B cell (primary cell): ENCODE results near the gene ZBTB6. TPM values are rescaled to one million over a fixed set of nuclear protein-coding genes. Genes with fewer than 3 reads are reported as not detected.

ENCODE experiments used
- ATAC-seq: fragments of 200-7000 bp; cut with Tn5 transposase; one replicate; pipeline ENCODE4 v1.10.0; 2021; ENCODE audit warnings: low read depth, mild to moderate bottlenecking, moderate number of reproducible peaks, moderate library complexity
- CTCF ChIA-PET: fragments of 350-600 bp; sonication (Branson Sonifier 250); formaldehyde crosslinking; loops from one replicate; lab custom pipeline; 2021; ENCODE audit warnings: antibody characterized with exemption, inconsistent platforms; lab: Charles Lee
- POLR2A ChIA-PET: fragments of 350-600 bp; sonication (Branson Sonifier 250); formaldehyde crosslinking; loops from one replicate; lab custom pipeline; 2021; ENCODE audit warnings: antibody characterized with exemption; lab: Charles Lee
- DNase-seq: peaks from one replicate; pipeline ENCODE4 v3.0.0; 2013
- H2AFZ ChIP-seq: 2 replicates; pipeline ENCODE4 v1.6.1; 2012; ENCODE audit warnings: mild to moderate bottlenecking, low read depth, low read length; ENCODE audit not compliant: insufficient read depth, poor library complexity, severe bottlenecking
- H3K27ac ChIP-seq, 2 donors: 1 replicate in 1 of 2; 2 replicates in 1 of 2; pipeline ENCODE4 v1.5.1; 2012 to 2013; ENCODE audit warnings: low read length in 2 of 2, mild to moderate bottlenecking in 2 of 2, moderate library complexity in 1 of 2
- H3K27me3 ChIP-seq, 4 experiments: fragments of 200-600 bp in 1 of 4; sonication (generic) in 1 of 4; replicated peaks in 1 of 4; 1 replicate in 2 of 4; 2 replicates in 2 of 4; pipeline versions ENCODE4 v1.6.1 to v1.7.0; 2013 to 2016; ENCODE audit warnings: low read length in 3 of 4, mild to moderate bottlenecking in 2 of 4, mixed read lengths in 1 of 4, moderate library complexity in 1 of 4; ENCODE audit not compliant: insufficient read depth in 4 of 4, control insufficient read depth in 3 of 4; ENCODE audit errors: control extremely low read depth in 1 of 4
- H3K36me3 ChIP-seq, 2 experiments: replicated peaks in 1 of 2; 1 replicate in 1 of 2; 2 replicates in 1 of 2; pipeline versions ENCODE4 v1.6.1 to v1.7.1; 2013; ENCODE audit warnings: low read length in 1 of 2; ENCODE audit not compliant: insufficient read depth in 2 of 2, control insufficient read depth in 1 of 2; ENCODE audit errors: control extremely low read depth in 1 of 2, extremely low read depth in 1 of 2
- H3K4me1 ChIP-seq, 2 donors: fragments of 200-600 bp in 1 of 2; sonication (generic) in 1 of 2; 1 replicate in 1 of 2; 2 replicates in 1 of 2; pipeline versions ENCODE4 v1.5.1 to v1.6.1; 2013 to 2017; ENCODE audit warnings: low read length in 2 of 2; ENCODE audit not compliant: control insufficient read depth in 2 of 2, insufficient read depth in 2 of 2
- H3K4me2 ChIP-seq: replicated peaks from 2 replicates; pipeline ENCODE3; 2012; ENCODE audit warnings: mild to moderate bottlenecking, low read depth, low read length; ENCODE audit not compliant: poor library complexity, severe bottlenecking
- H3K4me3 ChIP-seq, 5 experiments: fragments of 200-600 bp in 1 of 5; sonication (generic) in 1 of 5; 1 replicate in 3 of 5; 2 replicates in 2 of 5; pipeline versions ENCODE4 v1.5.1 to v1.7.0; 2011 to 2016; ENCODE audit warnings: low read length in 4 of 5, mild to moderate bottlenecking in 4 of 5, low read depth in 2 of 5, control low read depth in 1 of 5, moderate library complexity in 1 of 5; ENCODE audit not compliant: insufficient read depth in 1 of 5; ENCODE audit errors: control extremely low read depth in 1 of 5, extremely low read depth in 1 of 5
- H3K79me2 ChIP-seq: fragments of 200-600 bp; sonication (generic); one replicate; pipeline ENCODE4 v1.6.0; 2016; ENCODE audit warnings: low read length; ENCODE audit not compliant: control insufficient read depth, insufficient read depth
- H3K9ac ChIP-seq: fragments of 200-600 bp; sonication (generic); 2 replicates; pipeline ENCODE4 v1.6.1; 2017; ENCODE audit warnings: mild to moderate bottlenecking, low read length, moderate library complexity
- H3K9me3 ChIP-seq, 3 donors: one replicate each; pipeline versions ENCODE4 v1.6.1 to v1.7.1; 2013; ENCODE audit warnings: low read length in 2 of 3; ENCODE audit not compliant: control insufficient read depth in 2 of 3, insufficient read depth in 1 of 3; ENCODE audit errors: control extremely low read depth in 1 of 3
- H4K20me1 ChIP-seq: 2 replicates; pipeline ENCODE4 v1.6.0; 2012; ENCODE audit warnings: mild to moderate bottlenecking, low read length; ENCODE audit not compliant: insufficient read depth, control insufficient read depth, poor library complexity, severe bottlenecking
- H3K27ac Mint-ChIP-seq: one replicate; pipeline ENCODE4 v1.8.0; 2021; ENCODE audit warnings: mixed read lengths
- H3K27me3 Mint-ChIP-seq: one replicate; pipeline ENCODE4 v1.8.0; 2021; ENCODE audit warnings: mixed read lengths
- H3K4me1 Mint-ChIP-seq: one replicate; pipeline ENCODE4 v1.8.0; 2021; ENCODE audit warnings: mixed read lengths
- H3K4me3 Mint-ChIP-seq: one replicate; pipeline ENCODE4 v1.8.0; 2021; ENCODE audit warnings: mixed read lengths
- H3K9me3 Mint-ChIP-seq: one replicate; pipeline ENCODE4 v1.8.0; 2022; ENCODE audit warnings: mixed read lengths; ENCODE audit not compliant: insufficient read depth
- EZH2 ChIP-seq: IDR thresholded peaks from 2 replicates; pipeline ENCODE4 v1.6.1; 2012; ENCODE audit warnings: borderline replicate concordance, low read depth, mild to moderate bottlenecking, moderate library complexity, low read length; ENCODE audit not compliant: insufficient read depth, poor library complexity, severe bottlenecking
- WGBS: methylation state at CpG from one replicate; pipeline ENCODE4 v1.1.5; 2013; ENCODE audit warnings: missing lambda C conversion rate; ENCODE audit not compliant: insufficient coverage; 5-methylcytosine and 5-hydroxymethylcytosine counted together
- intact Hi-C: fragments of 100-400 bp; cut with micrococcal nuclease; formaldehyde crosslinking; loops from one replicate; pipeline ENCODE4 v1.10.0; 2022
- polyA plus RNA-seq: library from polyadenylated mRNA; depleted of rRNA; stranded (reverse); fragments of >200 nt; gene quantifications from 2 replicates; pipeline ENCODE4 v1.2.3, GENCODE V29; 2012
- total RNA-seq, 2 donors: library from RNA; stranded (reverse); fragments of 120-200 nt in 1 of 2; gene quantifications; 1 replicate in 1 of 2; 2 replicates in 1 of 2; pipeline versions ENCODE4 v1.2.3 to v1.2.4, GENCODE V29; 2013 to 2022
- TF ChIP-seq, protein P1 (sequence below): fragments of 200-600 bp; IDR thresholded peaks from one replicate; pipeline ENCODE4 v1.8.0; 2022; ENCODE audit warnings: antibody characterized with exemption, mild to moderate bottlenecking

The ZBTB6 gene
- total and polyA plus RNA-seq, 2 donors (not counting 1 experiment from before 2014, with no cell fraction given), result 1.3 to 19.9 TPM

DNA sequence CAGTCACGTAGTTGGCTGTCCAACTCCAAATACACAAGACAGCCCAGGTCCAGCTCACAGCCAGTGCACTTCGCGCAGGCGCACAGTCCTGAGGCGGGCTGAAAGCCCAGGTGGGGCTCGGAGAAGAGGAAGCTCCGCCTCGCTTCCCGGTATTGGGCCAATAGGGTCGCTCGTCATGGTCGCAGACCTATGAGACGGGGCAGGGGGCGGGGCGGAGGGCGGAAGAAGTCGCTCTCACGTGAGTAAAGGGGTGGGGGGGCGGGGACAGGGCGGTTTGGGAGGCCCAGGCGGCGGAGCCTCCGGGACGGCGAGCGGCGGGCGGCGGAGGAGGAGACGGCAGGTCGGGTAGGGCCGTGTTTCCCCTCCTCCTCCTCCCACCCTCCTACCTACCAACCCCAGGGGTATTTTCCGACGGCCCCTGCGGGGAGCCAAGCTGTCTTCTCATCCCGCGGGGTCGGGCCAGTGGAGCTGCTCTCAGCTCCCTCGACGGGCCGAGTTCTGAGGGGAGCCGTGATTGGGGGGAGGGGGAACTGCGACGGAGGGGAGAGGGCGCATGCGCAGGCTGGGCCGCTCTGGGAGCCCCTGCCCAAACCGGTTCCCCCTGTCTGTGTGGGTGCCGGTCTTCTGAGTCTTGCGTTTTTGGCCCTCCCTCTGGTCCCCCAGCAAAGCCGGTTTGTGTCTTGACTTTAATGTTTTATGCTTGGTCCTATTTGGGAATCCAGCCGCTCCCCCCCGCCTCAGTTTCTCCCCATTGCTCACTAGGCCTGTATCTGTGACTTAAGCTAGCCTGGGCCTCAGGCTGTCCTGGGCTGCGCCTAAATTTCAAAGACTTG, 27.8 kb upstream of the ZBTB6 start, which contains the start of gene RABGAP1:
TSS of gene RABGAP1 (plus strand) at position 272 of the 833 bp plus-strand sequence. CDS start 16,040 bp downstream, outside the sequence.
- no peak for TF ChIP-seq EZH2
- TF ChIP-seq, protein P1, sequence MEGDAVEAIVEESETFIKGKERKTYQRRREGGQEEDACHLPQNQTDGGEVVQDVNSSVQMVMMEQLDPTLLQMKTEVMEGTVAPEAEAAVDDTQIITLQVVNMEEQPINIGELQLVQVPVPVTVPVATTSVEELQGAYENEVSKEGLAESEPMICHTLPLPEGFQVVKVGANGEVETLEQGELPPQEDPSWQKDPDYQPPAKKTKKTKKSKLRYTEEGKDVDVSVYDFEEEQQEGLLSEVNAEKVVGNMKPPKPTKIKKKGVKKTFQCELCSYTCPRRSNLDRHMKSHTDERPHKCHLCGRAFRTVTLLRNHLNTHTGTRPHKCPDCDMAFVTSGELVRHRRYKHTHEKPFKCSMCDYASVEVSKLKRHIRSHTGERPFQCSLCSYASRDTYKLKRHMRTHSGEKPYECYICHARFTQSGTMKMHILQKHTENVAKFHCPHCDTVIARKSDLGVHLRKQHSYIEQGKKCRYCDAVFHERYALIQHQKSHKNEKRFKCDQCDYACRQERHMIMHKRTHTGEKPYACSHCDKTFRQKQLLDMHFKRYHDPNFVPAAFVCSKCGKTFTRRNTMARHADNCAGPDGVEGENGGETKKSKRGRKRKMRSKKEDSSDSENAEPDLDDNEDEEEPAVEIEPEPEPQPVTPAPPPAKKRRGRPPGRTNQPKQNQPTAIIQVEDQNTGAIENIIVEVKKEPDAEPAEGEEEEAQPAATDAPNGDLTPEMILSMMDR, result no peak
- H3K27me3 Mint-ChIP-seq, result no peaks in the 10 kb centered on the region
- DNase-seq (peak; percentile 98), ATAC-seq (peak; percentile 99)
- CTCF ChIA-PET, result interaction anchor here (0.7 to 2.2 kb wide), 6 partner anchors 9 to 399 kb away, joined by 3 to 10 read pairs (median 6); partner anchors contain the start of genes RC3H2, ZBTB26 and ZBTB6
- H3K27ac Mint-ChIP-seq, result peak within 1 kb of the TSS; percentile 81
- WGBS, result 2% methylated on average over 27 of the region's 54 CpGs
- peaks cover 86% of the 10 kb centered on the region for H3K79me2 ChIP-seq
- H3K4me1 ChIP-seq, result peaks cover 16 to 17% of the 10 kb centered on the region in 2 donors
- no peaks in the 10 kb centered on the region for H3K9me3 Mint-ChIP-seq
- H3K9ac ChIP-seq, result peak within 1 kb of the TSS; percentile 88
- H3K4me2 ChIP-seq, result peak within 1 kb of the TSS; percentile 94
- peak within 1 kb of the TSS; percentile 89 for H3K4me3 Mint-ChIP-seq
- POLR2A ChIA-PET, result interaction anchor here (0.6 to 1.8 kb wide), 12 partner anchors 10 to 1829 kb away, joined by 3 to 34 read pairs (median 4); partner anchors contain the start of genes PDCL, RC3H2, ZBTB26 and ZBTB6
- H3K4me3 ChIP-seq, result peak within 1 kb of the TSS; percentile 75 to 85 (median 83)
- intact Hi-C loops, result loop anchor here (1.0 to 10.0 kb wide), 5 partner anchors 10 to 676 kb away; partner anchors contain the start of genes MRRF, PDCL, RBM18 and RC3H2
- peak within 1 kb of the TSS; percentile 80 for H2AFZ ChIP-seq
- H3K36me3 ChIP-seq, result peaks cover 0 to 12% of the 10 kb centered on the region in 2 experiments
- no peaks in the 10 kb centered on the region for H3K27me3 ChIP-seq
- peak within 1 kb of the TSS; percentile 77 to 91 for H3K27ac ChIP-seq
- peaks cover 24% of the 10 kb centered on the region for H4K20me1 ChIP-seq
- no peaks in the 10 kb centered on the region for H3K9me3 ChIP-seq
- peaks cover 35% of the 10 kb centered on the region for H3K4me1 Mint-ChIP-seq
